HG02970 (cell line): Measurements from ENCODE around the gene SH2D3C.

ENCODE experiments used
- ATAC-seq: cut with Tn5 transposase; IDR thresholded peaks from one replicate; pipeline ENCODE4 v1.9.1; 2021; ENCODE audit warnings: mild to moderate bottlenecking, moderate library complexity, moderate number of reproducible peaks; ENCODE audit not compliant: unreplicated experiment, low FRiP score

Gene SH2D3C

DNA sequence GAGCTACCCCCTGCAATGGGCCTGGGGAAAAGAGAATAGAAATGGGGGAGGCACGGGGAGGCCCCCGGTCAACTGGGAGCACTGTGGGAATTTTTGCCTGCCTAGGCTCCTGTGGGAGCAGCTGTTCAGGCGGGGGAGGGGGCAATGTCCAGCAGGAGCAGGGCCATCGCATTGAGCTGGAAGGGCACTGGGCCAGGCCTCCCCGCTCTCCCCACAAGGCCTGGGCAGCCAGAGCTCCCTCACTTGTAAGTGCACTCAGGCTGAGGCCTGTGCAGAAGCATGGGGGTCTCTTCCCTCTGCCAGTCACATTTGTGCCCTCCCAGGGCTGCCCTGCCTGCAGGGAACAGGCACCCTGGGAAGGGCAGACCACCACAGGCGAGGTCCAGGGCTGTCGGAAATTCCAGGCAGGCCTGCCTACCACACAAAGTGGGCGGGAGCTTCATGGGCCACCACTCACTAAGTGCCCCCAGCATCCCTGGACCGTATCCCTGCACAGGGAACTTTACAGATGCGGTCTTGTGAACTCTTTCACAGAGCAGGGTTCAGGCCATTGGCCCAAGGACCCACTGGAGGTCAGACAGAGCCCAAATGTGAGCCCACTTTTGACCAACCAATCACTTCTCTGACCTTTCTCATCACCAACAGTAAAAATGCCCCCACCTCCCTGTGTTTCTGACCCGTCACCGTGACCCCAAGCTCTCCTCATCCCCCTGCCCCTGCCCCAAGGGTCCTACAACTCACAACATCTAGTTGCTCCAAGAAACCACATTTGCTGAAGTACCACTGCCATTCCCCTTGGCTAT, 72.7 kb downstream of the SH2D3C start:
- ATAC-seq: no peak

DNA sequence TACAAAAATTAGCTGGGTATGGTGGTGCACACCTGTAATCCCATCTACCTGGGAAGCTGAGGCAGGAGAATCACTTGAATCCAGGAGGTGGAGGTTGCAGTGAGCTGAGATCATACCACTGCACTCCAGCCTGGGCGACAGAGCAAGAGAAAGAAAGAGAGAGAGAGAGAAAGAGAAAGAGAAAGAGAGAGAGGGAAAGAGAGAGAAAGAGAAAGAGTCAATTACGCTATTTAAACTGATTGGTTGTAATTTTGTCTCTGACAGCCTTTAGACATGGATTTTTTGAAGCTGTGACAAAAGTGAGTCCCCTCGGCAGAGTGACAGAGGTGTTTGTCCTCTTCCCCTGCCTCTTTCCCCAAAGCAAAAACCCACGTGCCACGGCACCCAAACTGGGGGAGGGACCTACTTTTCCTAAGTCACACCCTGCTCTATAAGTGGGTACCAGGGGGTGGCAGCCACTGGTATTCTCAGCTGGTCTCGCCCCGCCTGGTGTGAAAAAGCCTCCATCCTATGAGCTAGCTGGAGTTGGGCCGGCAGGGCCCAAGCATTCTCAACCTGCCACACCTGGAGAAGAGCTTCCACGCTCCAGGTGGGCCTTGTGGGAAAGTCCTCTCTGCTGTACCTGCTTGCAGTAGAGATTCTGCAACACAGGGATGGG, 75.0 kb downstream of the SH2D3C start:
- no peak for ATAC-seq

DNA sequence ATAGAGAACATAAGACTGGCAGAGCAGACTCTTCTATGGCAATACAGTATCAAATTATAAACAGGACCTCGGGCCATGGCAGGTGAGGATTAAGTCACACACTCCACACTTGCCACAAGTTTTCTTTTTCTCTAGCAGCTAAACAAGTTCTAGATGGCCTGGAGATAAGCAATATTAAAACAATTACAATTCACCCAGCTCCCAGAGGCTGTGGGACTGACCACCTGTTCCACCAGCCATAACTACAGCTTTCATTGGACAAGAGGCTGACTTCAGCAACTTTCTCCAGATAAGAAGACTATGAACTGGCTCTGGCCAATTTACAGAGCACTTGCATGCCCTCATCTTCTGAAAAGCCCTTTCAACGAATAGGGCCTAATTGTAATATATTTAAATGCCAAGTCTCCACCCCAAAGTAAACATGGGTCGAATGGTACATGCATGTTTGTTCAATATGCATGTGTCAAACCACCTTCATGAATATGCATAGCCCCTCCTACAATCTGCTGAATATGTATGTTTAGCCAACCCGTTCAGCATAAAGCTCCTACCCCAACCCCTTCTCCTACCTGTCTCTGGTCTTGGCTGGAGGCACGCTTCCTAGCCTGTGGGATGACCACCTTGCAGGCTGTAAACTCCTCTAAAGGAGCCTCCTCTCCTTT, 77.7 kb downstream of the SH2D3C start:
- ATAC-seq: no peak

DNA sequence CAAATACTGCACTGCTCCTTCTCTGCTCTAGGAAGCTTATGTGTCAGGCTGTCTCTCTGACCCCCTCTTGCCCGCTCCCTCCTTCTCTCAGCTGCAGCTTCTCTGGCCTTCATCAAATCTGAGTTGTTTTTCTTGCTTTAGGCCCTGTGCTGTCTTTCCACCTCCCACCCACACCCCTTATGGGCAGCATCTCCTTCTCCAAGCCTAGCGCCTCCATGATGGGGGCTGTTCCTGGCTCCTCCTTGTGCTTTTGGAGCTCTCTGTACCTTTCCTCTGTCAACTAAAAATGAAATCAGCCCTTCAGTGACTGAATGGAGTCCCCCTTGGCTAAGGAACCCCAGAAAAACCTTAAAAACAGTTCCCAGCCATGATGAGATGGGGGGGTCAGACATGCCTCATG, 78.3 kb downstream of the SH2D3C start:
- no peak for ATAC-seq

DNA sequence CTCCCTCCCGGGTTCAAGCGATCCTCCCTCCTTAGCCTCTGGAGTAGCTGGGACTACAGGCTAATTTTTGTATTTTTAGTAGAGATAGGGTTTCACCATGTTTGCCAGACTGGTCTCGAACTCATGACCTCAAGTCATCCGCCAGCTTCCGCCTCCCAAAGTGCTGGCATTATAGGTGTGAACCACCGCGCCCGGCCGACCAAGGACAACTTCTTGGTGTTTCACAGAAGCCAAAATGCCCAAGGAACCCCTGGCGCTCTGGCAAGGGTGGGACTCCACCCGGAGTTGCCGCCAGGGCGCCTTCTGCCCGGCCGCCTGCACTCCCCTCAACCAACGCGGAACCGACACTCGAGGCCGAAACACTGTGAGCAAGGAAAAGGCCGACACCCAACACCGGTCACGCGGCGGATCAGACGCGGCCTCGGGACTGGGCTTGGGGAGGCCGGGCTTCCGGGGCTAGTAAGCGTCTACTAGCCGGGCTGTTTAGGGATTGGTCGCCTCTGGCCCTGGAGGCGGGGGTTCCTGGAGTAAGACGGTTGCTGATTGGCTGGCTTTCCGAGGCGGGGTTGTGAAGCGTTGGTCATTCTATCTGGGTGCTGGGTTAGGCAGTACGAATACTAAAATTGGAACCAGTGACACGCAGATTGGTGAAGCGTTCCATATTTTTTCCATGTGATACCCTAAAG, 79.3 kb downstream of the SH2D3C start:
- no peak for ATAC-seq

DNA sequence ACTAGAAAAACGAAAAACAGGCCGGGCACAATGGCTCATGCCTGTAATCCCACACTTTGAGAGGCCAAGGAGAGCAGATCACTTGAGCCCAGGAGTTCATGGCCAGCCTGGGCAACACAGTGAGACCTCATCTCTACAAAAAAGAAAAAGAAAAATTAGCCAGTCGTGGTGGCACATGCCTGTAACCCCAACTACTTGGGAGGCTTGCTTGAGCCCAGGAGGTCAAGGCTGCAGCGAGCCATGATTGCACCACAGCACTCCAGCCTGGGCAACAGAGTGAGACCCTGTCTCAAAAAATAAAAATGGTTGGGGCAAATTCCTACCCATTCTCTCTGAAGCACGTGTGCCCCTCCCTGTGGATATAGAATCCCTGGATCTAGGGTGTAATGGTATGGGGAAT, 80.1 kb downstream of the SH2D3C start:
- ATAC-seq: no peak

DNA sequence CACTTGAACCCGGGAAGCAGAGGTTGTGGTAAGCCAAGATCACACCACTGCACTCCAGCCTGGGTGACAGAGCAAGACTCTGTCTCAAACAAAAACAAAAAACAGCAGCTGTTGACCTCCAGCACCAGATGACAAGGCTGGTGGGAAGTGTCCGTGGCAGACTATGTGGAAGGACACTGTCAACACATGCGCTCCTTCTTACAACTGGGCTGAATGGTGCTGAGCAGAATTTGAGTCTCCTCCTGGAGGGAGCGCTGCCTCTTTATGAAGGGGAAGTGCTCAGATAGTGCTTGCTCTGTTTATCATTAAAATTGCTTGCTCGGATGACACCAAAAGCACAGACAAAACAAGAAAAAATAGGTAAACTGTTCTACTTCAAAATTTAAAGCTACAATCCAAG, 80.9 kb downstream of the SH2D3C start:
- ATAC-seq: no peak

DNA sequence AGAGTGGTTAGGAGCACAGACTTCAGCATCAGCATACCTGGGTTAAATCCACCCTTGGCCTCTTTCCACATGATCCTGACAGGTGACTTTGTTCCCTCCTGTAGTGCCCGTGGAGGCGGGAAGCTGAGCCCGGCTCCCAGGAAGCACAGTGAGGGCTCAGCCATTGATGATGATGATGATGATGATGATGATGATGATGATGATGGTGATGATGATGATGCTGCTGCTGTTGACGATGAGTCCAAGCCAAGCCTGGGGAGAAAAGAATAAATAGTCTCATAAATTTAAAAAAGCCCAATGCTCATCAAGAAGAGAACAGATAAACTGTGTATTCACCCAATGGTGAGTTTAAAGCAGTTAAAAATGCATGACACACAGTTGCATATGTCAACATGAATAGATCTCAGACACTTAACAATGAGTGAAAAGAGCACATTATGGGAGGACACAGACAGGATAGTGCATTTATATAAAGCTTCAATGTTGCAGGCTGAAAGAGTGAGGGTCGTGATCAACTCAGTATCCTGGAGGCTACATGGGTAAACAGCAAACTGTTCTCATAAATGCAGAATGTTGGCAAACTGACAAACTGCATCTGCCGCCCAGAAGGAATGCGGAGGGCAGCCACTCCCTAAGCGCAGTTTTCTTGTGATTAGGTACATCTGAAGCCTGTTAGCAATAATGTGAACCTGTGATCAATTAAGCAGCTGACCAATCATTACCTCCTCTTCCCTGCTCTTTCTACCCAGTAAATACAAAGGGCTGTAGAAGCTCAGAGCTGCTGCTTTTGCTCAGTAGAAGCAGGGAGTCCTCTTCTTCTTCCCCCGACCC, 83.4 kb downstream of the SH2D3C start:
- no peak for ATAC-seq

DNA sequence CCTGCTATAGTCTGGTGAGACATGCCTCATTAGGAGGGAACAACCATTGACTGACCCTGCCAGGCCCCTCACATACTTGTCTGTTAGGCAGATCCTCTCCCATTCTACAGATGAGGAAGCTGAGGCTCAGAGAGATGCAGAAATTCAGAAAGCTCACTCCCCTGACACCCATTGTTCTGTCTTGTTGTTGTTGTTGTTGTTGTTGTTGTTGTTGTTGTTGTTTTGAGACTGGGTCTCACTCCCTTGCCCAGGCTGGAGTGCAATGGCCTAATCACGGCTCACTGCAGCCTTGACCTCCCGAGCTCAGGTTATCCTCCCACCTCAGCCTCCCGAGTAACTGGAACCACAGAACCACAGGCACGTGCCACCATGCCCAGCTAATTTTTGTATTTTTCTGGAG, 84.8 kb downstream of the SH2D3C start:
- no peak for ATAC-seq

DNA sequence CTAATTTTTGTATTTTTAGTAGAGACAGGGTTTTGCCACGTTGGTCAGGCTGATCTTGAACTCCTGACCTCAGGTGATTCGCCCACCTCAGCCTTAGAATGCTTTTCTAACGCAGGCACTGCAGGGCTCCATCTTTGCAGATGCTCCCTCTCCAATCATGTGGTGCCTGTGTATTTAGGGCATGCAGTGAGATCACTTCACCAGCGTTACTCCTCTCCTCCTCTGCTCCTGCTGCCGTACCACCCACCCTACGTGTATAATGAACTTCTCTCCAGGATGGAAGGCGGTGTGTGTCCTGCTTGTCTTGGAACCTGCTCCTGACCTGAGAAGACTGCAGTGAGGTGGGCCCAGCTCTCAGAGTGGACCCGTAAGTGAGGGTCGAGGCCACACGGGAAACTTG, 85.3 kb downstream of the SH2D3C start:
- ATAC-seq: no peak

DNA sequence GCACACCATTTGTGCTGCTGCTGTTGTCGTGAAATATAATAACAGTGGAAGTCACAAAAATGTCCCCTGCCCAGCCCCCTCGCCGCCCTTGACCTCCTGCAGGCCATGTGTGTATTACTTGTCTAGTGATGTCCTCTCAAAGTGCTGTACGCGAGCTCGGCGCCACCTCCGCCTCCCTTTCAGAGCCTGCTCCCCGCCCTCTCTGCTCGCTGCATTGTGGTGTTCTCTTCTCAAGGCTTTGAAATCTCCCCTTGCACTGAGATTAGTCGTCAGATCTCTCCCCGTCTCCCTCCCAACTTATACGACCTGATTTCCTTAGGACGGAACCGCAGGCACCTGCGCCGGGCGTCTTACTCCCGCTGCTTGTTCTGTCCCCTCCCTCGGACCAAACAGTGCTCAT, 86.4 kb downstream of the SH2D3C start:
- no peak for ATAC-seq

DNA sequence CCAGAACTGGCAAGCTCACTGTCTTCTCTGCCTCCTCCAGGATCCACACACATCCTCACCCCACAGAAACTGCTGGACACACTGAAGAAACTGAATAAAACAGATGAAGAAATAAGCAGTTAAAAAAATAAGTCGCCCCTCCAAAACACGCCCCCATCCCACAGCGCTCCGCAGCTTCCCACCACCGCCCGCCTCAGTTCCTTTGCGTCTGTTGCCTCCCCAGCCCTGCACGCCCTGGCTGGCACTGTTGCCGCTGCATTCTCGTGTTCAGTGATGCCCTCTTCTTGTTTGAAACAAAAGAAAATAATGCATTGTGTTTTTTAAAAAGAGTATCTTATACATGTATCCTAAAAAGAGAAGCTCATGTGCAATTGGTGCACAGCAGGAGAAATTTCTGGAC, 87.7 kb downstream of the SH2D3C start:
- no peak for ATAC-seq

DNA sequence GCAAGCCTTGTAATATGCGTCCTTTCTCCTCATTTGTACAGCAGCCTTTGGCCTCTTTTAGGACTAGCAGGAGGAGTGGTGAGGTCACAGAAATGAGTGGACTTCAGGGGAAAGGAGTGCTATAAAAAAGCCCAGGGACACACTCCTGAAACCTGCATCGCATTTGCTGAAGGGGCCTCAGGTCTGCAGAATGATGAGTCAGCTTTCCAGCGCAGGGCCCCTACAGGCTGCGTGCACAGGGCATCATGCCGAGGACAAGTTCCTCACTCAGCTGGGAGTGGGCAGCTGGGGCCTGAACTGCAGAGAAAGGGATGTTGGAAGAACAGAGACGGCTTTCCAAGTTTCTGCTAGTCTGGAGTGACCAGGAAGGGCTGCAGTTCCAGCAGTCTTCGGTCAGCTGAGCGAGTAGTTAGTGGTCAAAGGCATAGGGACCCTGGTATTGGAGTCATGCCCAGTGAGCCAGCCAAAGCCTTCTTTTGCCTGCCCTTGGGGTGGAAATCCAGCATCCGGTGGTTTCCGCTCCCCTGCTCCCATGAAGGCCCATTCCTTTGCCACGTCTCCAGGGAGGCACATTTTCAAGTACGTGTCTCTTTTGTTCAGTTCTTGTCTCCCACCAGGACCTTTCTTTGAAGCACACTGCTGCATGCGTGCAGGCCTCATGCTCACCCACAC, 89.0 kb downstream of the SH2D3C start:
- ATAC-seq: no peak
